ENCODE measurements around the gene PKD1.

PKD1 gene

DNA sequence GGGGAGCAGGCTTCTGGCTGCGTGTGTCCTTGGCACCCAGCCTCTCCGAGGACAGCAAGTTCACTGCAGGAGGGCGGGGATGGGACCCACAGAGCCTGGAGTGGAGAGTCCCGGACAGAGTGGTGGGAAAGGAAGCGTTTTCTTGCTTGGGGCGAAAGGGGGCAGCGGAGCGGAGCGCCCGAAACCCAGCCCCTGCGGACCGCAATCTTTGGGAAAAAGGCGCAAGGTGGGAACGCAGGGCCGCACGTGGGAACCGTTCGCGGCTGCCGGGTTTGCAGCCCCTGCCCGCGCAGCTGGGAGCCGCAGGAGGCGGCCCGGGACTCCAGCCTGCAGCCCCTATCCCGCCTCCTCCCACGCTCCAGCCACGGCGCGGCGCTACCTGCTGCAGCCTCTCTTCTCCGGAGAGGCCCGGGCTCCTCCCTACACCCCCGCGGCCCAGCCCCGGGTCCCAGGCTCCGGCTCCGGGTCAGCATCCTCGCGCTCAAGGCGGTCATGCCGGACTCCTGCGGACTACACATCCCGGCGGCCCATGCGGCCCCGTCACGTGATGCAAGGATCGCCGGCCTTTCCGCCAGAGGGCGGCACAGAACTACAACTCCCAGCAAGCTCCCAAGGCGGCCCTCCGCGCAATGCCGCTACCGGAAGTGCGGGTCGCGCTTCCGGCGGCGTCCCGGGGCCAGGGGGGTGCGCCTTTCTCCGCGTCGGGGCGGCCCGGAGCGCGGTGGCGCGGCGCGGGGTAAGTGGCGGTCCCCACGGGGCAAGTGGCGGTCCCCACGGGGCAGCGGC lies 88.2 kb downstream of the PKD1 start, which contains the start of the genes NTHL1 and TSC2 (continued):
- no peak; the same call in 1 of the 2 replicates for TF ChIP-seq HIC1 (tag by site-specific recombination; IDR thresholded peaks at IDR 0.05)
- no peak for TF ChIP-seq ZNF341 (tag by site-specific recombination; IDR thresholded peaks at IDR 0.05; ENCODE audit: low read depth)
- TF ChIP-seq ZNF660 (tag by site-specific recombination; IDR thresholded peaks at IDR 0.05), result no peak; the same call in none of the 2 replicates
- TF ChIP-seq, protein P1, sequence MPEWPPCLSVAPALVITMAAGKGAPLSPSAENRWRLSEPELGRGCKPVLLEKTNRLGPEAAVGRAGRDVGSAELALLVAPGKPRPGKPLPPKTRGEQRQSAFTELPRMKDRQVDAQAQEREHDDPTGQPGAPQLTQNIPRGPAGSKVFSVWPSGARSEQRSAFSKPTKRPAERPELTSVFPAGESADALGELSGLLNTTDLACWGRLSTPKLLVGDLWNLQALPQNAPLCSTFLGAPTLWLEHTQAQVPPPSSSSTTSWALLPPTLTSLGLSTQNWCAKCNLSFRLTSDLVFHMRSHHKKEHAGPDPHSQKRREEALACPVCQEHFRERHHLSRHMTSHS (tag by site-specific recombination; IDR thresholded peaks at IDR 0.05), result no peak
- no peak for TF ChIP-seq ZNF670 (tag by site-specific recombination; IDR thresholded peaks at IDR 0.05; ENCODE audit: low read depth)
- TF ChIP-seq ZBTB1 (tag by site-specific recombination; IDR thresholded peaks at IDR 0.05), result no peak
- no peak for TF ChIP-seq ZNF248 (tag by site-specific recombination; IDR thresholded peaks at IDR 0.05)
- no peak; the same call in 1 of the 2 replicates for TF ChIP-seq ZBTB7A (tag by site-specific recombination; IDR thresholded peaks at IDR 0.05; ENCODE audit: low read depth)
- TF ChIP-seq ZNF2 (tag by site-specific recombination; IDR thresholded peaks at IDR 0.05), result no peak; the same call in 1 of the 2 replicates
- TF ChIP-seq ZNF624 (tag by site-specific recombination; IDR thresholded peaks at IDR 0.05), result no peak
- TF ChIP-seq, protein P2, sequence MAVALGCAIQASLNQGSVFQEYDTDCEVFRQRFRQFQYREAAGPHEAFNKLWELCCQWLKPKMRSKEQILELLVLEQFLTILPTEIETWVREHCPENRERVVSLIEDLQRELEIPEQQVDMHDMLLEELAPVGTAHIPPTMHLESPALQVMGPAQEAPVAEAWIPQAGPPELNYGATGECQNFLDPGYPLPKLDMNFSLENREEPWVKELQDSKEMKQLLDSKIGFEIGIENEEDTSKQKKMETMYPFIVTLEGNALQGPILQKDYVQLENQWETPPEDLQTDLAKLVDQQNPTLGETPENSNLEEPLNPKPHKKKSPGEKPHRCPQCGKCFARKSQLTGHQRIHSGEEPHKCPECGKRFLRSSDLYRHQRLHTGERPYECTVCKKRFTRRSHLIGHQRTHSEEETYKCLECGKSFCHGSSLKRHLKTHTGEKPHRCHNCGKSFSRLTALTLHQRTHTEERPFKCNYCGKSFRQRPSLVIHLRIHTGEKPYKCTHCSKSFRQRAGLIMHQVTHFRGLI (tag by site-specific recombination; IDR thresholded peaks at IDR 0.05), result no peak
- TF ChIP-seq, protein P3, sequence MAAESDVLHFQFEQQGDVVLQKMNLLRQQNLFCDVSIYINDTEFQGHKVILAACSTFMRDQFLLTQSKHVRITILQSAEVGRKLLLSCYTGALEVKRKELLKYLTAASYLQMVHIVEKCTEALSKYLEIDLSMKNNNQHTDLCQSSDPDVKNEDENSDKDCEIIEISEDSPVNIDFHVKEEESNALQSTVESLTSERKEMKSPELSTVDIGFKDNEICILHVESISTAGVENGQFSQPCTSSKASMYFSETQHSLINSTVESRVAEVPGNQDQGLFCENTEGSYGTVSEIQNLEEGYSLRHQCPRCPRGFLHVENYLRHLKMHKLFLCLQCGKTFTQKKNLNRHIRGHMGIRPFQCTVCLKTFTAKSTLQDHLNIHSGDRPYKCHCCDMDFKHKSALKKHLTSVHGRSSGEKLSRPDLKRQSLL (tag by site-specific recombination; IDR thresholded peaks at IDR 0.05), result peak; percentile 90
- TF ChIP-seq KLF7 (tag by site-specific recombination; IDR thresholded peaks at IDR 0.05; ENCODE audit: borderline replicate concordance), result peak; percentile 30; the same call in 1 of the 2 replicates
- TF ChIP-seq ZNF394 (tag by site-specific recombination; IDR thresholded peaks at IDR 0.05; ENCODE audit: borderline replicate concordance), result peak; percentile 43; the same call in 1 of the 2 replicates
- no peak for TF ChIP-seq ZNF10 (tag by site-specific recombination; IDR thresholded peaks at IDR 0.05)
- TF ChIP-seq ZNF600 (tag by site-specific recombination; IDR thresholded peaks at IDR 0.05), result peak; percentile 82
- TF ChIP-seq ZNF174 (tag by site-specific recombination; IDR thresholded peaks at IDR 0.05), result no peak
- TF ChIP-seq, protein P4, sequence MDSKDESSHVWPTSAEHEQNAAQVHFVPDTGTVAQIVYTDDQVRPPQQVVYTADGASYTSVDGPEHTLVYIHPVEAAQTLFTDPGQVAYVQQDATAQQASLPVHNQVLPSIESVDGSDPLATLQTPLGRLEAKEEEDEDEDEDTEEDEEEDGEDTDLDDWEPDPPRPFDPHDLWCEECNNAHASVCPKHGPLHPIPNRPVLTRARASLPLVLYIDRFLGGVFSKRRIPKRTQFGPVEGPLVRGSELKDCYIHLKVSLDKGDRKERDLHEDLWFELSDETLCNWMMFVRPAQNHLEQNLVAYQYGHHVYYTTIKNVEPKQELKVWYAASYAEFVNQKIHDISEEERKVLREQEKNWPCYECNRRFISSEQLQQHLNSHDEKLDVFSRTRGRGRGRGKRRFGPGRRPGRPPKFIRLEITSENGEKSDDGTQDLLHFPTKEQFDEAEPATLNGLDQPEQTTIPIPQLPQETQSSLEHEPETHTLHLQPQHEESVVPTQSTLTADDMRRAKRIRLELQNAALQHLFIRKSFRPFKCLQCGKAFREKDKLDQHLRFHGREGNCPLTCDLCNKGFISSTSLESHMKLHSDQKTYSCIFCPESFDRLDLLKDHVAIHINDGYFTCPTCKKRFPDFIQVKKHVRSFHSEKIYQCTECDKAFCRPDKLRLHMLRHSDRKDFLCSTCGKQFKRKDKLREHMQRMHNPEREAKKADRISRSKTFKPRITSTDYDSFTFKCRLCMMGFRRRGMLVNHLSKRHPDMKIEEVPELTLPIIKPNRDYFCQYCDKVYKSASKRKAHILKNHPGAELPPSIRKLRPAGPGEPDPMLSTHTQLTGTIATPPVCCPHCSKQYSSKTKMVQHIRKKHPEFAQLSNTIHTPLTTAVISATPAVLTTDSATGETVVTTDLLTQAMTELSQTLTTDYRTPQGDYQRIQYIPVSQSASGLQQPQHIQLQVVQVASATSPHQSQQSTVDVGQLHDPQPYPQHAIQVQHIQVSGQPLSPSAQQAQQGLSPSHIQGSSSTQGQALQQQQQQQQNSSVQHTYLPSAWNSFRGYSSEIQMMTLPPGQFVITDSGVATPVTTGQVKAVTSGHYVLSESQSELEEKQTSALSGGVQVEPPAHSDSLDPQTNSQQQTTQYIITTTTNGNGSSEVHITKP (tag by site-specific recombination; IDR thresholded peaks at IDR 0.05), result peak; percentile 82
- TF ChIP-seq ZNF530 (tag by site-specific recombination; IDR thresholded peaks at IDR 0.05; ENCODE audit: low read depth), result no peak
- TF ChIP-seq ZNF548 (tag by site-specific recombination; IDR thresholded peaks at IDR 0.05), result no peak
- TF ChIP-seq ZXDB (tag by site-specific recombination; IDR thresholded peaks at IDR 0.05), result peak; percentile 94
- TF ChIP-seq ZNF350 (tag by site-specific recombination; IDR thresholded peaks at IDR 0.05), result no peak
- peak; percentile 90 for TF ChIP-seq CTCF (tag by site-specific recombination; IDR thresholded peaks at IDR 0.05)
- no peak for TF ChIP-seq ZNF274 (IDR thresholded peaks at IDR 0.05; ENCODE audit: low read length)
- TF ChIP-seq ZNF274 (tag by site-specific recombination; IDR thresholded peaks at IDR 0.05; ENCODE audit: borderline replicate concordance), result no peak
- no peak for TF ChIP-seq MZF1 (tag by site-specific recombination; IDR thresholded peaks at IDR 0.05; ENCODE audit: borderline replicate concordance)
- TF ChIP-seq SP7 (tag by site-specific recombination; IDR thresholded peaks at IDR 0.05), result peak; percentile 77
